Esophagus mucosa (tissue), 1 donor: ENCODE results near the gene AK8. TPM values are rescaled to one million over a fixed set of nuclear protein-coding genes. Genes with fewer than 3 reads are reported as not detected.
A peak's percentile ranks its signal among the peaks of the same experiment; 100 is the strongest.

Experiments
- ATAC-seq: fragments of 200-7000 bp; cut with Tn5 transposase; one replicate; pipeline ENCODE4 v1.9.1; 2020
- total RNA-seq: library from RNA; stranded (reverse); gene quantifications from one replicate; pipeline ENCODE4 v1.2.4, GENCODE V29; 2023
- donor health status: DM: yes; HTN: yes; CAD: no.

Gene AK8, protein sequence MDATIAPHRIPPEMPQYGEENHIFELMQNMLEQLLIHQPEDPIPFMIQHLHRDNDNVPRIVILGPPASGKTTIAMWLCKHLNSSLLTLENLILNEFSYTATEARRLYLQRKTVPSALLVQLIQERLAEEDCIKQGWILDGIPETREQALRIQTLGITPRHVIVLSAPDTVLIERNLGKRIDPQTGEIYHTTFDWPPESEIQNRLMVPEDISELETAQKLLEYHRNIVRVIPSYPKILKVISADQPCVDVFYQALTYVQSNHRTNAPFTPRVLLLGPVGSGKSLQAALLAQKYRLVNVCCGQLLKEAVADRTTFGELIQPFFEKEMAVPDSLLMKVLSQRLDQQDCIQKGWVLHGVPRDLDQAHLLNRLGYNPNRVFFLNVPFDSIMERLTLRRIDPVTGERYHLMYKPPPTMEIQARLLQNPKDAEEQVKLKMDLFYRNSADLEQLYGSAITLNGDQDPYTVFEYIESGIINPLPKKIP
- total RNA-seq, result 1.7 TPM

DNA sequence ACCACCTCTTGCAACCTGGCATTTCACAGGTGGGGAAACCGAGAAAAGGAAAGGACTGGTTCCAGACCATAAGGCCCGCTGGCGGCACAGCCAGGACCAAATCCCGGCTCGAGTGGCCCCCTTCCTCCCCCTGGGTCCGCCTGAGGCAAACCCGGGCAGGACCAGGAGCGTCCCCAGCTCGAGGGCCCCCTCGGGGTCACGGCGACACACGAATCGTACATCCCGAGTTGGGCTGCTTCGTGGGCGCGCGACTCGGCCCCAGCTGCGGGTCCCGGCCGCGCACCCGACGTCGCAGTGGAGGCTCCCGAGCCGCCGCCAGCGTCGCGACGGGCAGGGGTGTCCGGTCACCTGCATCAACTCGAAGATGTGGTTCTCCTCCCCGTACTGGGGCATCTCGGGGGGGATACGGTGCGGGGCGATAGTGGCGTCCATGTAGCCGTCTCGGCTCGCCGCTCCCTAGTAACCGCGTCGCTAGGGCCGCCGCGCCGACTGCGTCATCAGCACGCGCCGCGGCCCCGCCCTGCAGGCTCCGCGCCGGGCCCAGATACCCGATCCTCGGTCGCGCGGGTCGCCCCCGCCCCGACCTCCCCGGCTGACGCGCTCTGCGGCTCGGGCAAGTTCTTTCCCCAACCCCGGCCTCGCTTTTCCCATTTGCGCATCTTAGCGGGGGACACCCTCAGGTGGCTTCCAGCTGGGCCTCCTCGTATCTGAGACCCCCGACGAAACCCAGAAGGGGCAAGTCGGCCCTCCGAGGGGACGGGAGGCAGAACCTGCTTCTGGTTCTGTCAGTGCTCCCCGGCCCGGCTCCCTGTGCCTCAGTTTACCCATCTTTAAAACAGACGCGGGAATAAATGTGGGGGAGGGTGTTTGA lies at the start of gene AK8:
TSS of gene AK8 (minus strand) at position 461 of the 871 bp plus-strand sequence. CDS start at position 432, 29 bp downstream.
- peak; percentile 73 for ATAC-seq

DNA sequence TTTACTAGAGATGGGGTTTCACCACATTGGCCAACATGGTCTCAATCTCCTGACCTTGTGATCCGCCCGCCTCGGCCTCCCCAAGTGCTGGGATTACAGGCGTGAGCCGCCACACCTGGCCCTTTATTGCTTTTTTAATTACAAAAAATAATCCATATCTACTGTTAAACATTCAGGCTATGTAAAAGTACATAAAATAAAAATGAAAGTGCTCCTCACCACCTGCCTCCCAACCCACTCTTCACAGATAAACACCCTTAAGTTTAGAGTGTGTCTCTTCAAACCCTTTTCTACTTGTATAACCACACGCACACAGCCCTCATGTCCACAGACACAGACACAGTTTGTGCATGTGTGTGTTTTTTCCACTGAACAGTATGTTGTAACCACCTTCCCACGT lies 49.6 kb upstream of the AK8 start:
- no peak for ATAC-seq

DNA sequence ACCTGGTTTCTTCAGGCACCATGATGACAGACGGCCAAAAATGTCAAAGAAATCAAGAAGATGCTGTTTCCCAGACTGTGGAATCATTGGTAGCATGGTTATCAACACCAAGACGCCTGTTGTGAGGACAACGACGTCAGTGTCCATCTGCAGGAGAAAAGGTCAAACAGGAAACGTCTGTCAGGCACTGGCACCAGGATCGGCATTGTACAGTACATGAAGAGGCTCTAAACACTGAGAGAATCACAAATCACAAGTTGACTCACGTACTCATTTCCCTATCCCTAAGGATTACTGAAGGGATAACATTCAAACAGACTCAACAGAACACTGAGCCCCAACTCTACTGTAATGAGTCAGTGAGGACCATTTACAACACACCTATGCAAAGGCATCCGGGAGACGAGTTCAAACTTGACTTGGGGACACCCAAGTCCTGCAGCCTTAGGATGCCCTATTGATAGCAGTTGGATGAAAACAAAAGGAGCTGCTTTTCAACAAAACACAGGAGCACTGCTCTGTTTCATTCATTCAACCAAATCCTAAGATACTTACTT lies 45.3 kb upstream of the AK8 start:
- peak; percentile 98 for ATAC-seq

DNA sequence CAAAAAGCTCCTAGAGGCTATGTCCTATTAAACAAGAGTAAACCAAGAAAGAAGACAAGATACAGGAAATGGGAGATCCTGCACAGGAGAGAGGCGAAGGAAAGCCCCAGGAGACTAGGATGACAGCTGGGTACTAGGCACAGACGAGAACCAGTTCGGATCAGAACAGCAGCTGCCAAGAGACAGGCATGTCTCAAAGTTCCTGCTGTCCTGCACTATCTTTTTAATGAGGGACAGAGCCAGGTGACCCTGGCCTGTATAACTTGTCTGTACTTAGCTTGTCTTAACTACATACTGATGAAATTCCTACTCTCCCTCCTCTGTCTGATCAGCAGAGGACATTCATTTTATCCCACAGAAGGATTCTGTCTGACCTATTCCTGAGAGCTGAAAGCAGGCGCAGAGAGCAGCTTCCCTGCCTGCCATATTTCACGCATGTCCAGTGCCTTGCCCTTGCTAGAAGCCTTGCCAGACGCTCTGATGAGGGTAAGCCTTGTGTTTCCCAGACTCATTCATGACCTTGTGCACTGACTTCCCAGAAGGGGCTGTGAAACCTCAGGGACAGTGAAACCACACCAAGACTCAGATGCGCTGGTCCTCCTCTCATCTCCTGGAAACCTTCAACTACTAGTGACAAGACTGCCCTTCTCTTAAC lies 41.7 kb upstream of the AK8 start:
- no peak for ATAC-seq

DNA sequence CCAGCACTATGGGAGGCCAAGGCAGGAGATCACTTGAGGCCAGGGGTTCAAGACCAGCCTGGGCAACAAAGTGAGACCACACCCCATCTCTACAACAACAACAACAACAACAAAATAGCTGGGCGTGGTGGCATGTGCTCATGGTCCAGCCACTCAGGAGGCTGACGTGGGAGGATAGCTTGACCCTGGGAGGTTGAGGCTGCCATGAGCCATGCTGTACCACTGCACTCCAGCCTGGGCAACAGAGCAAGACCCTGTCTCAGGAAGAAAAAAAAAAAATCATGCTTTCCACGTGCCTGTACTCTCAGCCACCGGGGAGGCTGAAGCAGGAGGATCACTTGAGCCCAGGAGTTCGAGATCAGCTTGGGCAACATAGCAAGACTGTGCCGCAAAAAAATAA lies 36.8 kb upstream of the AK8 start:
- no peak for ATAC-seq

DNA sequence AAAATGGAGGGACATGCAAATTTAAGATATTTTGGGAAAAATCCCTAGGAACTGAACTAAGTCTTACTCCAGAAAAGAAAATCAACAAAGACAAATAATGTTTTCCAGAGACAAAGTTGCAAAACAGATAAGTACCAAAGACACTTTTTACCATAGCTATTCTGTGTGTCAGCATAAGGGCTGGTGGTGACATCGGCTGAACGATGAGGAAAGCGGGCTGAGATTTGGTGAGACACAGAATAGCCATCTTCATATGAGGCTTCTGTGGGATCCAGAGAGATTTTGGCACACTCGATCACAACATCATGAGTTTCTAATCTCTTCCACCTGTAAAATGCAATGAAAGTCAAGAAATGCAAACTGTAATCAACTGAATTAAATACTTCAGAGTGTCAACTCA lies 34.0 kb upstream of the AK8 start:
- no peak for ATAC-seq

DNA sequence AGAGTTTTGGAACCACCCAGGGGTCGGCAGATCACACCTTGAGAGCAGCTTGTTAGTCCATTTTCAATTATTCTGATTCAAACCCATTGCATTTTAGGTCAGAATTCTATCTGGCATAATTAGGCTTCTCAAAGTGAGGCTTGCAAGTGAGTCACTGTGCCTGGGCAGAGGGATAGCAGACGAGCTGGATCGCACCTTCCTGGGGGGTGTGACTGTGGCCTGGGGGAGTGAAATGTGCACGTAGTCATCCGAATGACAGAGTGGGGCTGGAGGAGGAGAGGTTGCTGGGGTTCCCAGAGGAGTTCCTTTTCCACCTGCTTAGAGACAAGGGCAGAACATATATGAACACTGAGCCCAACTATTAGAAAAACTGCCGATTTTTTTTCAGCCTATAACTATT lies 32.3 kb upstream of the AK8 start:
- no peak for ATAC-seq

DNA sequence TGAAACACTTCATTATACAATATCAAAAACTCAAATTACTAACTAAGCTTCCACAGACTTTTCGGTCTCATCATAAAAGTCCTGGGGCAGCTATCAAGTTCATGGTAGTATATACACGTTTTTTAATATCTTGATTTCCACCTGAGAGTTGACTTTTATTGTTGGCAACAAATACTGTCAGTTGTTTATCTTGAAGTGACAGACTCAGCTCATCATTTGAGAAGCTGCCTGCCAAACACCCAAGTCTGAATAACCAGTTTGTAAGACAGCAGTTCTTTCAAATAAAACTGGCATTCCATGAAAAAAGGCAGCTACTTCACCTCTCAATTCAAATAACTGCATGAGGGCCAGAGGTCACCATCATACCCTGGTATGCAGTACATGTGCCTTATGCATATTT lies 31.2 kb upstream of the AK8 start:
- ATAC-seq, result no peak

DNA sequence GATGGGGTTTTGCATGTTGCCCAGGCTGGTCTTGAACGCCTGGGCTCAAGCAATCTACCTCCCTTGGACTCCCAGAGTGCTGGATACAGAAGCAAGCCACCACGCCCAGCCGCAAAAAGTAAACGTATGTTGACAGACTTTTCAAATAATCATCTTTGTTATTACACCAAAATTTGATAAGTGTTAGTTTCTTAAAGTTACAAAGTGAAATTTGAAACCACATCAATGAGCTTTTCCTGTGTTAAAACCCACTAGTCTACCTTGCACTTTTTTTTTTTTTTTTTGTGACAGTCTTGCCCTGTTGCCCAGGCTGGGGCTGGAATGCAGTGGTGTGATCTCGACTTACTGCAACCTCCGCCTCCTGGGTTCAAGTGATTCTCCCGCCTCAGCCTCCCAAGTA lies 30.6 kb upstream of the AK8 start:
- no peak for ATAC-seq

DNA sequence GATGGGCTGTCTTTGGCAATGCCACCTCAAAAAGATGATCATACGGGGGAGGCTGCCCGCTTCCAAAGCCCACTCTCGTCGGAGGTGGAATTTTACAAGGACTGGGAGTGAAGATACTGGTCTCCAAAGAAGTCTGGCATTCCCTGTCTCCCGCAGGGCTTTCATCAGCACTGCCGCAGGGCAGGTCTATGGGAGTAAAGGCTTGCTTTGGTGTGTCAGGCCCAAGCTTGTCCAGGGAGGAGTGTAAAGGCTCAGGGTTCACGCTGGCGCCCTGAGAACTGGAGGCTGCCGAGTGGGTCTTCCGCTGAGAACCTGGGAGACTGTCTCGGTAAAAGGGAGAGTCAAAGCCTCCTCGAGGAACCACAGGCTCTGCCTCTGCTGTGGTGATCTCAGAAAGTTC lies 27.6 kb upstream of the AK8 start:
- ATAC-seq, result no peak

DNA sequence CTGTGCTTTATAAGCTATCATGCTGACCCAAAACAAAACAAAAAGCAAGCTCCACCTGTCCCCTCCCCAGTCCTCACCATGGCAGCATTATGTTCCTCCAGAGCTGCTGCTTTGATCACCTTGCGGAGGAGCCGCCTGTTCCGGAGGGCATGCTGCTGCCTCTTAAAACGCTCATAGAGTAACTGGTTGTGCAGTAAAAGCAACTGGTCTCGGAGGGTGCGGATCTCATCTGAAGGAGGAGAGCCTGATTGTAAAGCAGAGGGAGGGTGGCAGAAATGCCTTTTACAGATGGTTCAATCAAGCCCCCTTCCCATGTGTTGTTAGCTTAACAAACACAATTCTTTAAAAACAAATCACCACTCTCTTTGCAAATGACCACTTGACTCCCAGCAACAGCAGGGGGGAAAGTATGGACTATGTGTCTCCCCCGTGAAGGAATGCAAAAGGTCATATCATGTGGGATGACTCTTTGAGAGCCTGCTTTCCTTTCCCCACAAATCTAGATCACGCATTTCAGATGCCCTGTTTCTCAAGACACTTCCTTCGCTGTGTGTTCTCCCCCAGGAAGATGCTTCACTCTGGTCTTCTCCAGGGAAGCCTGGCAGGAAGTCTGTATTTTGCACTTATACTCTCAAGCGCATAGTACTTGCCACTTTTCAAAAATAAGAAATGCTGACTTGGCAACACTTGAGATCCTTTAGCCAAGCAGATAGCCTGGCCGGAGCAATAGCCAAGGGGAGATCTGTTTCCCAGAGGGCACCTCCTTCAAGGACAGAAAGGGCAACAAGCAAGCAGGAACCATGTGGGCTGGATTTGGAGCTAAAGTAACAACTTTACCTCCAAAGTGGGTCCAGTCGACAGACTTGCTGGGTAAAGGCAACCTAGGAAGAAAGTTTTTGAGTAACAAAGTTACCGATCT lies 25.7 kb upstream of the AK8 start:
- ATAC-seq, result no peak

DNA sequence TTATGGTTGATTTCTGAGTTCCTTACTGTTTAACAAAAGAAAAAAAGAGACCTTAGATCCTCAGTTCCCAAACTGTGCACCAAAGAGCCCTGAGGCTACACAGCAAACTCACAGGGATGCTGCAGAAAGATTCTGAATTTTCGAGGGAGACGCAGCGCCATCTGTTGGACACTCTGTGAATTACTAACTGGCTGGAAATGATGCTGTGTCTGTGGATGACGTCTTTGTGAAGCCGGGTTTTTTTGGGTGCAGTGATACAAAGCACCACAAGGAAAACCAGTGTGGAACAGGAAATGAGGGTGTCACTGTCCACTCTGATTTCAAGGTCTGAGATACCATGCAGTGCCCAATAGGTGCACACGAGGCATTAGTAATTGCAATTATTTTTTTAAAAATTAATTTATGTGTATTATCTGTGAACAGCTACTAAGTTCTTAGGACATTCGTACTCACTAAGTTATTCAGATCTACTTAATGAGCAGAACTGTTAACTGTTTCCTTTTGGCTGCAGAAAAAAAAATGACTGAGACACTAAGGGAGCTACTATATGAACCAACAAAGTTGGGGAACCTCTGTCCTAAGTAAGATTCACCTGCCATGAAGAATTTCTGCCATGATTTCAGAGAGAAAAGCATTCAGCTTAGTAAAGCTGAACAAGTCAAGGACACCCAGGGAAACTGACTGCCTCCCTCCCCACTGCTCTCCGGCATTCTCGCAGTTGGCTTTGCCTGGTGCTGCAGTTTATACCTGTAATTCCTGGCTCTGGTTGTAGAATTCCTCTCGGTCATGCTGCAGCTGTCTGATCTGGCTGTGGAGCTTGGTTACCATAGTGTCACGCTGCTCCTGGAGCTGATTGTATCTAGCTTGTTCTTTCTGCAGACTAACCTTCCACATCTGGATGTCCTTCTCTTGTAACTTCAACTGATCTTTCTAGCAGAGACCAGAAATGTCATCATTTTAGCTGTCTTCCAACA lies 24.1 kb upstream of the AK8 start:
- peak; percentile 91 for ATAC-seq

DNA sequence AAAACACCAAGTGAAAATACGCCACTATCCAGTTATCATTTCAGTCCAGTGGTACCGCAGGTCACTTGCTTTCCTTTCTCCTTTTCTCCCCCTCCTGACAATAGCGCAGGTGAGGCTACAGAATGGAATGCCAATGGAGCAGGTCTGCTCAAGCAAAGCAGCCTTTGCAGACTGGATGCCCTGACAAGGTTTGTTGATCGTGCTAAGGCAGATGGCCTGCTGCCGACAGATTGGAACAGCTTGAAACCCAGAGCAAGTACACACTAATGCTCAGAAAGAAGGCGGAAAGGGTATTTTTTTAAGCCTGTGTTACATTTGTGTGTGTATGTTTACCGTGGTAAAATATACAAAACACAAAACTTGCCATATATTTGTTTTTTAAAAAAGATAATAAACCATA lies 20.0 kb upstream of the AK8 start:
- no peak for ATAC-seq

DNA sequence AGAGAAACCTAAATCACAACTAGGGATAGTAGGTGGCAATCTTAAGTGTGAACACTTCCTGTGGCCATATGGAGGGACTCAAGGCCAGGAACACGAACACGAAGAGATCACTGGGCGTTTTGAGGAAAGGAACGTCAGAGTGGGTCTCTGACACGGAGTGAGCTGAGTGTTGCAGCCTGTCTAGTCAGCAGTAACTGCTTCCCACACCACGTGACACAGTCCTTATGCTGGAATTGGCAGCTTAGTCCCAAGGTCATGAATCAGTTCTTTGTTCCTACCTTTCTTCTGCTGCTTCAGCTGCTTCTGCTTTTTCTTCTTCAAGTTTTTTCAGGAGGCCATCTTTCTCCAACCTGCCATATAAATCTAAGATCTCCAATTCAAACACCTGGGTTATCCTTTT lies 18.8 kb upstream of the AK8 start:
- no peak for ATAC-seq

DNA sequence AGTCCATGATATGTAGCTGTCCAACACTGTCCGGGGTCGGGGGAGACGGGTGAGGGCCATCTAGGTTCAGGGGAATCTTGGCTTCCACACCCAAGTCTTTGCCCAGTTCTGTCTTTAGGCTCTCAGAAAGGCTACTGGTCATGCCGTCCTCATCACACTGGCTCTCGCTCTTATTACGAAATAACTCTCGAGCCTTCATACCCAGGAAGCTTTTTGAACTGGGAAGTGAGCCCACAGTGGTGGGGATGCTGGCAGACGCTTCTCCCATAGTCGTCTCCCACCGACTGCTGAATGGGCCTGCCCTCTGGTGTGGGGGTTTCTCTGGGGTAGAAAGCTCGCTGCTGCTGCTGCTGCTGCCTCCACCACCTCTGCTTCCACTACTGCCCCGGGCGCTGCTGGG lies 18.2 kb upstream of the AK8 start:
- no peak for ATAC-seq

DNA sequence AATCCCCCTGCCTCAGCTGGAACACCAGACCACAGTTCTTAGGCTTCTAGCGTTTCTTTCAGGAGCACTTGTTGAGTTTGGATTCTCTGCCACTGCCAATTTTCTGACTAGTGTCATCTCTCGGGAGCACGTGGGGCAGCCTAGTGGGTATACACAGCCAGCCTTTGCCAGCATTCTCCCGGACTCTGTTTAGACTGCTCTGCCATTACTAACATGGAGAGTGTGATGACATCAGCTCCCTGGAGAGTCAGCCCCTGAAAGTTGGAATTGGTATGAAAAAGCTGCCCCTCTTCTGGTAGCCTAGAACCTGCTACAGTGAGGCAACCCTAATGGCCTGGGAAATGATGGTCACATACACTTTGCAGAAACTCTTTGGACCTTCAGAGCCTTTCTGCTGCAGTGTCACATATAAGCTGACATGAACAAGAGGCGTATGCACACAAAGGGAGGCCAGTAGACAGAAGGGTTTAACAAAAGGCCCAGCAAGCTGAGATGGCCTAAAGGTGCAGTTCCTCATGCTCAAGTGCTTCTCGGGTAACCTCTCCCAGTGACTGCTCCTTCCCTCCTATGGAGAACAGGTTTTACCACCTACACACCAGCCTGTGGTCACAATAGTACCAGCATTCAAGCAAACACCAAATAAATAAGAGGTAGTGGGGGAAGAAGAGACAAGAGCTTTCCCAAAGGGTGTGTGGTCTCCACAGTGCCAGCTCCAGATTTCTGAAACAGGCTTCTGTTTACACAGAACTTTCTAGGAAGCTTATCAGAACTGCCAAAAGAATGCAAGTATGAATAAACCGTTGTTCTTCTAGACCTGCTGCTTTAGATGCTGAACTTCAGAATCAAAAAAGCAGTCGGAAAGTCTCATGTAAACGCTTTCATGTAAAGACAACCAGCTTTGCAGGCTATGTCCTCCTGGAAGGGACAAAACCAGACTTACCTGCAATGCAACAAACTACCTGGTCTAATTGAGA lies 17.1 kb upstream of the AK8 start:
- peak; percentile 82 for ATAC-seq

DNA sequence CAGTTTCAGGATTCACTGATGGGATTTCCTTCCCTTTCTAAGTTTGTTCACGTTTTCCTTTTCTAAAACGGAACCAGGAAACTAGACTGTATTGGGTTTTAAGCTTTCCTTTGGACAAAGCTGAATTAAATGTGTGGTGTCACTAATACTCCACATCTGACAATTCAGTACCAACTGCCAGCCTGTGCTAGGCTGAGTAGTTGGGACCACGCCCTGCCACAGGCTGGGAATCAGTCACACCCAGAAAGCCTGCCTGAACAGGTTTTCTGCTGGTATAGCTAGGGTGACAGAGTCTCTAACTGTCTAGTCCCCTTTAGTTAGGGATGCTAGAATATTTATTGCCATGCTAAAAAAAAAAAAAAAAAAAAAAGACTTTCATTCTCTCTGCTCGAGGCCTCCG lies 16.3 kb upstream of the AK8 start:
- peak; percentile 95 for ATAC-seq

DNA sequence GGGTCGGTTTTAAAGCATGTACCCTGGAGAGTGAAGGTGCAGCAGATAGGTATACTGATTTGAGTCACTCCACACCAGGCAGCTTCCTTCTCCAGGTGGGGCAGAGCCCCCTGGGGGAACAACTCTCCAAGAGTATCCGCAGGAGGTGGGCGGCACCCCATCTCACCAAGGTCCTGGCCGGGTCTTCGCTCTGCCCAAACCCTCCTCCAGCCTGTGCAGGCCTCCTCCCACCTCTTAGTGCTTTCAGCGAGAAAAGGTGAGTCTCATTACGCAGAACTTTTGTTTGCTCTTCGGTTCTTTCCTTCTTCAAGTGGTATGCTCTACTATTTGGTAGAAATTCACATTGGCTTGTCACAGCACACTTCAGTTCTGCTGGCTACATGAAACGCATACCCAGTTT lies 14.3 kb upstream of the AK8 start:
- ATAC-seq, result no peak

DNA sequence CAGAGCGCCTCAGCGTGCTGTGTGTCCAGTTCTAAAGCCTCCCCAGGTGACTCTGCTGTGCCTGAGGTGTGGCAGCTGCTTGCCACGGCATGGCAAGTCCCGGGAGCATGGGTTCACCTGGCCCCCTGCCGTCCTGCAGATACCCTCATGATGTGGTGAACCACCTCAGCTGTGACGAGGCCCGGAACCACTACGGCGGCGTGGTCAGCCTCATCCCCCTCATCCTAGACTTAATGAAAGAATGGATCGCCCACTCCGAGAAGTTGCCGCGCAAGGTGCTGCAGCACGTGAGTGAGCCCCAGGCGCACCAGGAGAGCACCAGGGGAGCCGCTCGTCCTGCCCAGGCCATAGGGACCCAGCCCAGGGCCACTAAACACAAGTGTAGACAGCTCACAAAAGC lies 10.1 kb upstream of the AK8 start:
- ATAC-seq, result no peak
